ENCODE measurements around the gene PPL. TPM values are rescaled to one million over a fixed set of nuclear protein-coding genes. Genes with fewer than 3 reads are reported as not detected.

Gene PPL
- total and polyA plus RNA-seq, 2 of the 13 experiments (the other 11 are each of a cell fraction or from before 2014, with no cell fraction given), result 5.7 to 6.6 TPM

DNA sequence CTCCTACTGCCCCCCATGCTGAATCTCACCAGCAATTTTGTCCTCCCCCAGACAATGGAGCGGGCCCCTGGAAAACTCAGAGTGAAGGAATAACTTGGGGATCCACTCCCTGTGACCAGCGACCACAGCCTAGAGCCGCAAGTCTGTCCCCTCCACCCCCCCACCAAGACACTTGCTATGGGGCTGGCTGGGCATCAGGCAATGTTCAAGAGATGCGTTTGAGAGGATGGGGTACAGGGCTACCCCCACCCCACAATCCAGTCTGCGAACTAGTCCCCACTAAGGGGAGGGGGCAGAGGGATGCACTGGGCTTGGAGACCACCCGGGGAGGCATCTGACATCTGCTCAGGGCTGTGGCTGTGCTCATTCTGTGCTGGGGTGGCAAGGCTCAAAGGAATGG lies 2.4 kb downstream of the PPL start:
- Histone ChIP-seq H3K9me3 (ENCODE audit: low read length) (no peaks in the 10 kb centered on the region), H3K27ac (ENCODE audit: extremely low read length, insufficient read depth, low read length) (no peak overlapping the region), H3K36me3 (replicated peaks in 1 of 2; ENCODE audit: control insufficient read depth in 1 of 2, insufficient read depth in 2 of 2, low read length in 2 of 2) (peaks cover 0 to 1% of the 10 kb centered on the region in 2 experiments; a peak in 1 of 5 replicates), H3K27me3 (ENCODE audit: control insufficient read depth in 1 of 2, insufficient read depth in 2 of 2, low read length in 2 of 2) (no peaks in the 10 kb centered on the region; a peak in 1 of 5 replicates), H3K79me2 (ENCODE audit: insufficient read depth, low read length) (peaks cover 2% of the 10 kb centered on the region), H3K4me2 (ENCODE audit: low read depth, low read length) (no peak overlapping the region), H3K9ac (ENCODE audit: insufficient read depth, low read depth, low read length) (no peak overlapping the region), H3K4me3 (replicated peaks in 1 of 3; ENCODE audit: insufficient read depth in 1 of 3, low read depth in 2 of 3, low read length in 3 of 3) (no peak overlapping the region), H4K20me1 (ENCODE audit: insufficient read depth, low read length) (no peaks in the 10 kb centered on the region), H3K4me1 (ENCODE audit: insufficient read depth, low read length) (peaks cover 23% of the 10 kb centered on the region), H2AFZ (ENCODE audit: low read length) (no peak overlapping the region)
- POLR2A ChIA-PET, result interaction anchor here (1.7 kb wide), 1 partner anchor 23 kb away, joined by 5 read pairs; the partner anchor contains the start of gene SEC14L5
- WGBS (ENCODE audit: low lambda C conversion rate), result 97% methylated on average over 6 of the region's 6 CpGs
- ATAC-seq, result no peak
- no TSS peak for BruUV-seq (replicated peaks)
- TF ChIP-seq ZMYM2 (CRISPR knock-in tag; IDR thresholded peaks at IDR 0.05) (no peak), ONECUT2 (CRISPR knock-in tag; IDR thresholded peaks at IDR 0.05) (no peak), GTF3A (CRISPR knock-in tag; conservative IDR thresholded peaks at IDR 0.05) (no peak), THAP11 (CRISPR knock-in tag; IDR thresholded peaks at IDR 0.05) (no peak), RFXANK (CRISPR knock-in tag; IDR thresholded peaks at IDR 0.05) (no peak), ETV5 (CRISPR knock-in tag; IDR thresholded peaks at IDR 0.05; ENCODE audit: borderline replicate concordance) (no peak), SIN3B (IDR thresholded peaks at IDR 0.05; ENCODE audit: low read length) (no peak), ZNF547 (CRISPR knock-in tag; IDR thresholded peaks at IDR 0.05) (no peak), ZNF747 (CRISPR knock-in tag; IDR thresholded peaks at IDR 0.05; ENCODE audit: borderline replicate concordance) (no peak), ZNF619 (CRISPR knock-in tag; IDR thresholded peaks at IDR 0.05) (no peak)
- TF ChIP-seq, protein P1, sequence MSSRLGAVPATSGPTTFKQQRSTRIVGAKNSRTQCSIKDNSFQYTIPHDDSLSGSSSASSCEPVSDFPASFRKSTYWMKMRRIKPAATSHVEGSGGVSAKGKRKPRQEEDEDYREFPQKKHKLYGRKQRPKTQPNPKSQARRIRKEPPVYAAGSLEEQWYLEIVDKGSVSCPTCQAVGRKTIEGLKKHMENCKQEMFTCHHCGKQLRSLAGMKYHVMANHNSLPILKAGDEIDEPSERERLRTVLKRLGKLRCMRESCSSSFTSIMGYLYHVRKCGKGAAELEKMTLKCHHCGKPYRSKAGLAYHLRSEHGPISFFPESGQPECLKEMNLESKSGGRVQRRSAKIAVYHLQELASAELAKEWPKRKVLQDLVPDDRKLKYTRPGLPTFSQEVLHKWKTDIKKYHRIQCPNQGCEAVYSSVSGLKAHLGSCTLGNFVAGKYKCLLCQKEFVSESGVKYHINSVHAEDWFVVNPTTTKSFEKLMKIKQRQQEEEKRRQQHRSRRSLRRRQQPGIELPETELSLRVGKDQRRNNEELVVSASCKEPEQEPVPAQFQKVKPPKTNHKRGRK (CRISPR knock-in tag; IDR thresholded peaks at IDR 0.05), result no peak
- TF ChIP-seq, protein P2, sequence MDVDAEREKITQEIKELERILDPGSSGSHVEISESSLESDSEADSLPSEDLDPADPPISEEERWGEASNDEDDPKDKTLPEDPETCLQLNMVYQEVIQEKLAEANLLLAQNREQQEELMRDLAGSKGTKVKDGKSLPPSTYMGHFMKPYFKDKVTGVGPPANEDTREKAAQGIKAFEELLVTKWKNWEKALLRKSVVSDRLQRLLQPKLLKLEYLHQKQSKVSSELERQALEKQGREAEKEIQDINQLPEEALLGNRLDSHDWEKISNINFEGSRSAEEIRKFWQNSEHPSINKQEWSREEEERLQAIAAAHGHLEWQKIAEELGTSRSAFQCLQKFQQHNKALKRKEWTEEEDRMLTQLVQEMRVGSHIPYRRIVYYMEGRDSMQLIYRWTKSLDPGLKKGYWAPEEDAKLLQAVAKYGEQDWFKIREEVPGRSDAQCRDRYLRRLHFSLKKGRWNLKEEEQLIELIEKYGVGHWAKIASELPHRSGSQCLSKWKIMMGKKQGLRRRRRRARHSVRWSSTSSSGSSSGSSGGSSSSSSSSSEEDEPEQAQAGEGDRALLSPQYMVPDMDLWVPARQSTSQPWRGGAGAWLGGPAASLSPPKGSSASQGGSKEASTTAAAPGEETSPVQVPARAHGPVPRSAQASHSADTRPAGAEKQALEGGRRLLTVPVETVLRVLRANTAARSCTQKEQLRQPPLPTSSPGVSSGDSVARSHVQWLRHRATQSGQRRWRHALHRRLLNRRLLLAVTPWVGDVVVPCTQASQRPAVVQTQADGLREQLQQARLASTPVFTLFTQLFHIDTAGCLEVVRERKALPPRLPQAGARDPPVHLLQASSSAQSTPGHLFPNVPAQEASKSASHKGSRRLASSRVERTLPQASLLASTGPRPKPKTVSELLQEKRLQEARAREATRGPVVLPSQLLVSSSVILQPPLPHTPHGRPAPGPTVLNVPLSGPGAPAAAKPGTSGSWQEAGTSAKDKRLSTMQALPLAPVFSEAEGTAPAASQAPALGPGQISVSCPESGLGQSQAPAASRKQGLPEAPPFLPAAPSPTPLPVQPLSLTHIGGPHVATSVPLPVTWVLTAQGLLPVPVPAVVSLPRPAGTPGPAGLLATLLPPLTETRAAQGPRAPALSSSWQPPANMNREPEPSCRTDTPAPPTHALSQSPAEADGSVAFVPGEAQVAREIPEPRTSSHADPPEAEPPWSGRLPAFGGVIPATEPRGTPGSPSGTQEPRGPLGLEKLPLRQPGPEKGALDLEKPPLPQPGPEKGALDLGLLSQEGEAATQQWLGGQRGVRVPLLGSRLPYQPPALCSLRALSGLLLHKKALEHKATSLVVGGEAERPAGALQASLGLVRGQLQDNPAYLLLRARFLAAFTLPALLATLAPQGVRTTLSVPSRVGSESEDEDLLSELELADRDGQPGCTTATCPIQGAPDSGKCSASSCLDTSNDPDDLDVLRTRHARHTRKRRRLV (CRISPR knock-in tag; IDR thresholded peaks at IDR 0.05), result no peak
- DNase-seq (ENCODE audit: low spot score), result no peak
- CTCF ChIA-PET (ENCODE audit: low intra/inter-chr PET ratio, low total read pairs), result no interaction called here
- FAIRE-seq, result no peak
- intact Hi-C loops (cut with micrococcal nuclease; ENCODE audit: unreplicated experiment), result no loop called here
- in situ Hi-C loops (cut with HindIII; ENCODE audit: extremely low pct_ligation_motif_present, low pct_unique_long_range_greater_than_20kb), result no loop called here

All from HepG2 (cell line).